Measurements from ENCODE around the gene IL17RC.
"Not testable (repeated sequence)": the region's sequence is repeated elsewhere in the genome, so short reads cannot be mapped to it uniquely, and the experiment has no call there.

Gene IL17RC

GRCh38 chr3:9916734-9917680, at the start of gene IL17RC:
IL17RC (plus strand) TSS chr3:9917098; CDS start chr3:9917316, 218 bp downstream.
- no peak for DNase-seq

GRCh38 chr3:9867106-9867505, 49.8 kb upstream of the IL17RC start:
- DNase-seq: no peak

- DNase-seq: no peak
Observed at GRCh38 chr3:9869955-9870354, 46.9 kb upstream of the IL17RC start.

GRCh38 chr3:9870978-9871377, 45.9 kb upstream of the IL17RC start:
- DNase-seq: no peak

- DNase-seq: not testable (repeated sequence)
Observed at GRCh38 chr3:9872067-9872466, 44.8 kb upstream of the IL17RC start.

GRCh38 chr3:9875448-9875847, 41.5 kb upstream of the IL17RC start:
- no peak for DNase-seq

GRCh38 chr3:9876255-9876654, 40.6 kb upstream of the IL17RC start:
- not testable (repeated sequence) for DNase-seq

GRCh38 chr3:9876991-9877390, 39.9 kb upstream of the IL17RC start:
- no peak for DNase-seq

GRCh38 chr3:9878700-9879099, 38.2 kb upstream of the IL17RC start:
- no peak for DNase-seq

- DNase-seq: no peak
Observed at GRCh38 chr3:9879830-9880549, 36.9 kb upstream of the IL17RC start, which contains the start of gene CIDEC. CIDEC (minus strand) TSS chr3:9880253; CDS start chr3:9878486, 1,767 bp downstream.

GRCh38 chr3:9881441-9881840, 35.5 kb upstream of the IL17RC start:
- DNase-seq: no peak

- DNase-seq: no peak
Observed at GRCh38 chr3:9883706-9884554, 33.0 kb upstream of the IL17RC start.

GRCh38 chr3:9884555-9885165, 32.2 kb upstream of the IL17RC start:
- DNase-seq: no peak

- no peak for DNase-seq
Observed at GRCh38 chr3:9886328-9886727, 30.6 kb upstream of the IL17RC start.

- no peak for DNase-seq
Observed at GRCh38 chr3:9887480-9887879, 29.4 kb upstream of the IL17RC start.

GRCh38 chr3:9888540-9888939, 28.4 kb upstream of the IL17RC start:
- DNase-seq: no peak

- DNase-seq: no peak
Observed at GRCh38 chr3:9889405-9889804, 27.5 kb upstream of the IL17RC start.

GRCh38 chr3:9890249-9891071, 26.4 kb upstream of the IL17RC start, which contains the start of gene JAGN1:
JAGN1 (plus strand) TSS chr3:9890610; CDS start chr3:9890723, 113 bp downstream.
- DNase-seq: peak; percentile 91

- DNase-seq: no peak
Observed at GRCh38 chr3:9891072-9891622, 25.8 kb upstream of the IL17RC start.

GRCh38 chr3:9893739-9894138, 23.2 kb upstream of the IL17RC start:
- DNase-seq: no peak

- not testable (repeated sequence) for DNase-seq
Observed at GRCh38 chr3:9895715-9896114, 21.2 kb upstream of the IL17RC start.

All from CD4-positive, alpha-beta T cell treated with Interleukin-4 for 4 hours (primary cell).